ENCODE data around the gene MST1.

MST1 gene

DNA sequence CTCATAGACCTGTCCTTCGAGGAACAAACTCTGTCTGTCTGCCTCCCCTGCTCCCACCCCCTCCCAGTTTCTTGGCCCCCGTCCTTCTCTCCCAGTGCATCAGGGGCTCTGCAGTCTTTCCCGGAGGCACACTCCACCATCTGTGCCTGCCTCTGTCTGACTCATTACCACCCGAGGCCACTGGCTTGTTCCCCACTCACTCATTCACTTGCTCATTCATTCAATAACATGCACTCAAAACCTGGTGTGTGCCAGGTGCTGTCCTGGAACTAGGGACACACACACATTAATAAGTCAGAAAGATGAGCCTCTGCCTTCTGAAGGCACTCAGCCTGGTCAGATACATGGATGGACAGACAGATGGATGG, 17.8 kb upstream of the MST1 start:
- TF ChIP-seq TARDBP (IDR thresholded peaks at IDR 0.05) (no peak), SUZ12 (IDR thresholded peaks at IDR 0.05) (no peak), ARNT (IDR thresholded peaks at IDR 0.05) (no peak), ELF4 (IDR thresholded peaks at IDR 0.05) (no peak), HDGF (IDR thresholded peaks at IDR 0.05; ENCODE audit: borderline replicate concordance) (no peak), FOXA1 (IDR thresholded peaks at IDR 0.05) (no peak), L3MBTL2 (conservative IDR thresholded peaks at IDR 0.05) (no peak), FOXM1 (IDR thresholded peaks at IDR 0.05; ENCODE audit: borderline replicate concordance) (no peak), FOXK2 (IDR thresholded peaks at IDR 0.05) (no peak), BHLHE40 (IDR thresholded peaks at IDR 0.05; ENCODE audit: borderline replicate concordance) (no peak)
- POLR2A ChIA-PET = no interaction called here
- CTCF ChIA-PET = no interaction called here
- no peak for DNase-seq (ENCODE audit: extremely low spot score)

DNA sequence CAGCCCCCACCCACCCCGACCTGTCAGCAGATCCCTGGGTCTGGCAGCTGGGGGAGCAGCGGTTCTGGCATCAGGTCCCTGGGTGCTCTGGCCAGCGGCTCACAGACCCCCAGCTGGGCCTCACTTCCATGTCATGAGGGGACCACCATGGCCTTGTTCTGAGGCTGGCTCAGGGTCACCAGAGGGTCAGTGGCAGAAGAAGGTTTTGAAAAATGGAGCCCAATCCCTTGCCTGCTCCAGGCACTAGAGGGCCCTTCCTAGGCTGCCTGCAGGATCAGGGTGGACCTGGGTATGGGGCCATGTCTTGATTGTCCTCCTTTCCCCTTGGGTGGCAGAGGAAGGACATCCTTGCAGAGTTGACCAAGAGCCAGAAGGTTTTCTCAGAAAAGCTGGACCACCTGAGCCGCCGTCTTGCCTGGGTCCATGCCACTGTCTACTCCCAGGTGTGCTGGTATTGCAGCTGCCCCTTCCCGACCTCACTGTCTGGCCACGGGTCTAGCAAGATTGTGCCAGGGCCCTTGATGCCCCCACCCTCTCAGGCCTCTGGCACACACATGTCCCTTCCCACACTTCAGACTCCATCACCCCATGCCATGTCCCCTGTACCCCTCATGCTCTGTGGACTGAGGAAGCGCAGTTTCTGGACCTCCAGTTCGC, 17.3 kb upstream of the MST1 start:
- ChIA-PET POLR2A (interaction anchor here (1.0 kb wide), 1 partner anchor 16 kb away, joined by 4 read pairs; no protein-coding TSS in a partner anchor), CTCF (no interaction called here)
- no peak for DNase-seq (ENCODE audit: extremely low spot score)
- TF ChIP-seq CTBP1 (IDR thresholded peaks at IDR 0.05; ENCODE audit: borderline replicate concordance) (no peak), HDGF (IDR thresholded peaks at IDR 0.05; ENCODE audit: borderline replicate concordance) (no peak), ELF4 (IDR thresholded peaks at IDR 0.05) (no peak), FOXA1 (IDR thresholded peaks at IDR 0.05) (no peak), FOXM1 (IDR thresholded peaks at IDR 0.05; ENCODE audit: borderline replicate concordance) (no peak), L3MBTL2 (conservative IDR thresholded peaks at IDR 0.05) (no peak), FOXK2 (IDR thresholded peaks at IDR 0.05) (no peak), LEF1 (IDR thresholded peaks at IDR 0.05; ENCODE audit: borderline replicate concordance) (no peak), BHLHE40 (IDR thresholded peaks at IDR 0.05; ENCODE audit: borderline replicate concordance) (no peak), ARNT (IDR thresholded peaks at IDR 0.05) (no peak), NFRKB (IDR thresholded peaks at IDR 0.05) (no peak), SP1 (IDR thresholded peaks at IDR 0.05) (no peak), SUZ12 (IDR thresholded peaks at IDR 0.05) (no peak)
- TF ChIP-seq, protein P1, sequence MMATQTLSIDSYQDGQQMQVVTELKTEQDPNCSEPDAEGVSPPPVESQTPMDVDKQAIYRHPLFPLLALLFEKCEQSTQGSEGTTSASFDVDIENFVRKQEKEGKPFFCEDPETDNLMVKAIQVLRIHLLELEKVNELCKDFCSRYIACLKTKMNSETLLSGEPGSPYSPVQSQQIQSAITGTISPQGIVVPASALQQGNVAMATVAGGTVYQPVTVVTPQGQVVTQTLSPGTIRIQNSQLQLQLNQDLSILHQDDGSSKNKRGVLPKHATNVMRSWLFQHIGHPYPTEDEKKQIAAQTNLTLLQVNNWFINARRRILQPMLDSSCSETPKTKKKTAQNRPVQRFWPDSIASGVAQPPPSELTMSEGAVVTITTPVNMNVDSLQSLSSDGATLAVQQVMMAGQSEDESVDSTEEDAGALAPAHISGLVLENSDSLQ (IDR thresholded peaks at IDR 0.05) = no peak

DNA sequence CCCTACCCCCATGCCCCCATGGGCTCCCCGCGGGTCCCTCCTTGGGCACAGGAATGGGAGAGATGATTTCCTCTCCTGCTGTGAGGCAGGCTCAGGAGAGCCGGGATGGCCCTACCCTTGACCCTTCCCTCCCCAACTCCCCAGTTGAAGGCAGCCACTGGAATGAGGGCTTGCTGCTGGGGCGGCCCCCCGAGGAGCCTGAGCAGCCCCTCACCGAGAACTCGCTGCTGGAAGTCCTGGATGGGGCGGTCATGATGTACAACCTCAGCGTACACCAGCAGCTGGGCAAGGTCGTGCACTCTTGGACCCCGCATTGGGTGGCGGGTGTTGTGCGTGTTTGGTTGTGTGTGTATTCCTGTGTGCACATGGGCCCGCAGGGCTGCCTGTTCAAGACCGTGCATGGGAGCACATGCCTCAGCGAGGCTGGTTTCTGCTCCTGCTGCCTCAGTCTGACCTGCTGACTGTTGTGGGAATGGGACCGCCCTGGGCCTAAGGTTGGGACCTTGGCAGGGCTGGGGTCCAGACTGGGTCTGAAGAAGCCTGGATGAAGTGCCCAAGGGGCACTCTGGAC, 16.2 kb upstream of the MST1 start:
- no peak for DNase-seq (ENCODE audit: extremely low spot score)
- CTCF ChIA-PET = no interaction called here
- no peak for TF ChIP-seq CTBP1 (IDR thresholded peaks at IDR 0.05; ENCODE audit: borderline replicate concordance)
- POLR2A ChIA-PET = interaction anchor here (1.0 kb wide), 1 partner anchor 17 kb away, joined by 4 read pairs; no protein-coding TSS in a partner anchor

DNA sequence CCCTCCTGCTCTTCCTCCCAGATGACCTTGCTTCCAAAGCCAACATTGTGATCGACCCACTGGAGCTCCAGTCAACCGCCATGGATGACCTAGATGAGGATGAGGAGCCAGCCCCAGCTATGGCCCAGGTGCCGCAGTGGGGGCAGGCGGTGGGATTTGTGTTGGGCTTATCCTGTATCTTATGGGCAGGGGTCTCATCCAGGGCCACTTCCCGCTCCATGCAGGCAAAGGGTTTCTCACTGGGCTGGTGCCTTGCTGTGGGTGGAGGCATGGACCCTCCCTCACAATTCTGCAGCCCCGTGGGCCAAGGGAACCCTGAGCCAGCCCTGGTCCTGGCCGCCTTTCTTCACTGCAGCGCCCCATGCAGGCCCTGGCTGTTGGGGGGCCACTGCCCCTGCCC, 15.4 kb upstream of the MST1 start:
- no peak for DNase-seq (ENCODE audit: extremely low spot score)
- ChIA-PET POLR2A (no interaction called here), CTCF (no interaction called here)
- no peak for TF ChIP-seq ZNF384 (IDR thresholded peaks at IDR 0.05)
- no peak for TF ChIP-seq ARNT (IDR thresholded peaks at IDR 0.05)
- TF ChIP-seq TARDBP (IDR thresholded peaks at IDR 0.05) = no peak
- TF ChIP-seq CTBP1 (IDR thresholded peaks at IDR 0.05; ENCODE audit: borderline replicate concordance) = no peak
- no peak for TF ChIP-seq ELF4 (IDR thresholded peaks at IDR 0.05)
- TF ChIP-seq LEF1 (IDR thresholded peaks at IDR 0.05; ENCODE audit: borderline replicate concordance) = no peak
- TF ChIP-seq FOXK2 (IDR thresholded peaks at IDR 0.05) = no peak
- TF ChIP-seq NFRKB (IDR thresholded peaks at IDR 0.05) = no peak
- TF ChIP-seq FOXA1 (IDR thresholded peaks at IDR 0.05) = no peak
- no peak for TF ChIP-seq BHLHE40 (IDR thresholded peaks at IDR 0.05; ENCODE audit: borderline replicate concordance)
- no peak for TF ChIP-seq FOXM1 (IDR thresholded peaks at IDR 0.05; ENCODE audit: borderline replicate concordance)
- TF ChIP-seq SUZ12 (IDR thresholded peaks at IDR 0.05) = no peak
- no peak for TF ChIP-seq SP1 (IDR thresholded peaks at IDR 0.05)
- TF ChIP-seq, protein P1 (IDR thresholded peaks at IDR 0.05) = no peak
- no peak for TF ChIP-seq HDGF (IDR thresholded peaks at IDR 0.05; ENCODE audit: borderline replicate concordance)
- TF ChIP-seq L3MBTL2 (conservative IDR thresholded peaks at IDR 0.05) = no peak

DNA sequence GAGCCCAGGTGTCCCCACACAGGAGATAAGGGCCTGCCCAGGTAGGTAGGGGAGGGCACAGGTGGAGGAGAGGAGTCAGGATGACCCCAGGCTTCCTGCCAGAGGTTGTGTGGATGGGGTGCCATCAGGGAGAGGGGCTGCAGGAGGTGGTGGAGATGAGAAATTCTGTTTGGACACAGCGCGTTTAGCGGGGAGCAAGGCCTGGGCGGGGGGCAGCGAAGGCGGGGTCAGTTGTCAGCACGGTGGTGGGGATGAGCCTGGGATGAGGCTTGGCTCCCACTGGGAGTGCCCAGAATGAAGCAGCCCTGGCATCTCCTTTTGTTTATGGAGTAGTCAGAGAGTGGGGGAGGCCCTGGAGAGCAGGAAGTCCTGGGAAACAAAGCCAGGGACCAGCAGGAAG, 14.7 kb upstream of the MST1 start:
- CTCF ChIA-PET = no interaction called here
- no peak for TF ChIP-seq ZNF384 (IDR thresholded peaks at IDR 0.05)
- no peak for TF ChIP-seq FOXK2 (IDR thresholded peaks at IDR 0.05)
- TF ChIP-seq L3MBTL2 (conservative IDR thresholded peaks at IDR 0.05) = no peak
- TF ChIP-seq ARNT (IDR thresholded peaks at IDR 0.05) = no peak
- POLR2A ChIA-PET = no interaction called here
- no peak for DNase-seq (ENCODE audit: extremely low spot score)

DNA sequence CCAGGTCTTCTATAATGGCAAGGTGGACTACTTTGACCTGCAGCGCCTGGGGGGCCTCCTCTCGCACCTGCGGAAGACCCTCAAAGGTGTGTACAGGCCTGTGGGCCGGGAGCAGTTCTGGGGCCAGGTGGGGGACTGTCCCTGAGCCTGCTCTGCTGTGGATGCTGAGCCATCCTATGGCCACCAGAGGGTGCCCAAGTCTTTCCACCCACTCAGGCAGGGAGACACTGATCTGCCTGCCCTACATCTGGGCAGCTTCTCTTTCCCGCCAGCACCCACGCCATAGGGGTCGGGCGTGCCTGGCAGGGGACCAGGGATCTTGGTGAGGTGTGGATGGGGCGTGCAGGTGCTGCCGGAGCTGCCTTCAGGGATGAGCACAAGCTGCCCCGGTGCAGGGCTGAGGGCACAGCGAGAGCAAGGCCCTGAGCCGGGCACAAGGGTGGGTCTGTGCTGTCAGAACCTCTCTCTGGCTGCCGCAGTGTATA, 14.2 kb upstream of the MST1 start:
- ChIA-PET CTCF (no interaction called here), POLR2A (no interaction called here)
- DNase-seq (ENCODE audit: extremely low spot score) = peak; percentile 86
- TF ChIP-seq HDGF (IDR thresholded peaks at IDR 0.05; ENCODE audit: borderline replicate concordance) = no peak
- TF ChIP-seq LEF1 (IDR thresholded peaks at IDR 0.05; ENCODE audit: borderline replicate concordance) = no peak
- TF ChIP-seq L3MBTL2 (conservative IDR thresholded peaks at IDR 0.05) = no peak
- no peak for TF ChIP-seq ZNF384 (IDR thresholded peaks at IDR 0.05)
- TF ChIP-seq FOXM1 (IDR thresholded peaks at IDR 0.05; ENCODE audit: borderline replicate concordance) = no peak
- TF ChIP-seq NFRKB (IDR thresholded peaks at IDR 0.05) = no peak
- no peak for TF ChIP-seq ARNT (IDR thresholded peaks at IDR 0.05)
- TF ChIP-seq FOXK2 (IDR thresholded peaks at IDR 0.05) = no peak
- no peak for TF ChIP-seq CTBP1 (IDR thresholded peaks at IDR 0.05; ENCODE audit: borderline replicate concordance)
- TF ChIP-seq SP1 (IDR thresholded peaks at IDR 0.05) = no peak
- no peak for TF ChIP-seq FOXA1 (IDR thresholded peaks at IDR 0.05)
- TF ChIP-seq TARDBP (IDR thresholded peaks at IDR 0.05) = no peak
- TF ChIP-seq ELF4 (IDR thresholded peaks at IDR 0.05) = no peak
- no peak for TF ChIP-seq SUZ12 (IDR thresholded peaks at IDR 0.05)
- TF ChIP-seq, protein P1 (IDR thresholded peaks at IDR 0.05) = no peak
- TF ChIP-seq BHLHE40 (IDR thresholded peaks at IDR 0.05; ENCODE audit: borderline replicate concordance) = no peak

All from HEK293T (cell line).